ENCODE results near the gene TRMT2B.

The TRMT2B gene

DNA sequence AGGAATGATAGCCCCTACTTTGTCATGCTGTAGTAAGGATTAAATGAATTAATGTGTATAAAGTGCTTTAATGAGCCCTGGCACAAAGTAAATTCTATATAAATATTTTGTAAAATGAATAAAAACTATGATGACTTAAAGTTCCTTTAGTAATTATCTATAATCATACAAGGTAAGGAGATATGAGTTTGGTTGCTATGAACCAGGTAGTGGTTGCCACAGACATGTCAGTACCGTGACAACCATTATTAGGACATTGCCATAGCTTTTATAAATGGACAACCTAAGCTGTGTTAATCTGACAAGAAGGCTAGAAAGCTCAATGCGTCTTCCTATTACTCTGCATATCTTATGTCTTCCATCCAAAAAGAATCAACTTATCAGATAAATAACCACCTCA, 82.5 kb downstream of the TRMT2B start, which contains the start of gene ARL13A:
Gene ARL13A (plus strand): TSS at position 301 of the 400 bp plus-strand sequence. CDS start 3,982 bp downstream, outside the sequence.
- in situ Hi-C loops (cut with MboI; ENCODE audit: low pct_unique_long_range_greater_than_20kb, low sequenced_read_pairs, unreplicated experiment): no loop called here
- TF ChIP-seq, protein P1, sequence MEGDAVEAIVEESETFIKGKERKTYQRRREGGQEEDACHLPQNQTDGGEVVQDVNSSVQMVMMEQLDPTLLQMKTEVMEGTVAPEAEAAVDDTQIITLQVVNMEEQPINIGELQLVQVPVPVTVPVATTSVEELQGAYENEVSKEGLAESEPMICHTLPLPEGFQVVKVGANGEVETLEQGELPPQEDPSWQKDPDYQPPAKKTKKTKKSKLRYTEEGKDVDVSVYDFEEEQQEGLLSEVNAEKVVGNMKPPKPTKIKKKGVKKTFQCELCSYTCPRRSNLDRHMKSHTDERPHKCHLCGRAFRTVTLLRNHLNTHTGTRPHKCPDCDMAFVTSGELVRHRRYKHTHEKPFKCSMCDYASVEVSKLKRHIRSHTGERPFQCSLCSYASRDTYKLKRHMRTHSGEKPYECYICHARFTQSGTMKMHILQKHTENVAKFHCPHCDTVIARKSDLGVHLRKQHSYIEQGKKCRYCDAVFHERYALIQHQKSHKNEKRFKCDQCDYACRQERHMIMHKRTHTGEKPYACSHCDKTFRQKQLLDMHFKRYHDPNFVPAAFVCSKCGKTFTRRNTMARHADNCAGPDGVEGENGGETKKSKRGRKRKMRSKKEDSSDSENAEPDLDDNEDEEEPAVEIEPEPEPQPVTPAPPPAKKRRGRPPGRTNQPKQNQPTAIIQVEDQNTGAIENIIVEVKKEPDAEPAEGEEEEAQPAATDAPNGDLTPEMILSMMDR (IDR thresholded peaks at IDR 0.05; ENCODE audit: extremely low read depth, insufficient read depth, missing control alignments): no peak
- DNase-seq (ENCODE audit: low spot score): no peak

DNA sequence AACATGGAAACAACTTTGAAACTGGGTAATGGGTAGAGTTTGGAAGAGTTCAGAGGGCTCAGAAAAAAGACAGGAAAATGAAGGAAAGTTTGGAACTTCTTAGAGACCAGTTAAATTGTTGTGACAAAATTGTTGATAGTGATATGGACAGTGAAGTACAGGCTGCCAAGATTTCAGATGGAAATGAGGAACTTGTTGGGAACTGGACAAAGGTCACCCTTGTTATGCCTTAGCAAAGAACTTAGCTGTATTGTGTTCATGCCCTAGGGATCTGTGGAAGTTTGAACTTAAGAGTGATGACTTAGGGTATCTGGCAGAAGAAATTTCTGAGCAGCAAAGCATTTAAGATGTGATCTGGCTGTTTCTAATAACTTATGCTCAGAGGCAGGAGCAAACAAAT, 87.5 kb downstream of the TRMT2B start:
- in situ Hi-C loops (cut with MboI; ENCODE audit: low pct_unique_long_range_greater_than_20kb, low sequenced_read_pairs, unreplicated experiment): no loop called here
- no peak for DNase-seq (ENCODE audit: low spot score)
- TF ChIP-seq, protein P1 (IDR thresholded peaks at IDR 0.05; ENCODE audit: extremely low read depth, insufficient read depth, missing control alignments): no peak

DNA sequence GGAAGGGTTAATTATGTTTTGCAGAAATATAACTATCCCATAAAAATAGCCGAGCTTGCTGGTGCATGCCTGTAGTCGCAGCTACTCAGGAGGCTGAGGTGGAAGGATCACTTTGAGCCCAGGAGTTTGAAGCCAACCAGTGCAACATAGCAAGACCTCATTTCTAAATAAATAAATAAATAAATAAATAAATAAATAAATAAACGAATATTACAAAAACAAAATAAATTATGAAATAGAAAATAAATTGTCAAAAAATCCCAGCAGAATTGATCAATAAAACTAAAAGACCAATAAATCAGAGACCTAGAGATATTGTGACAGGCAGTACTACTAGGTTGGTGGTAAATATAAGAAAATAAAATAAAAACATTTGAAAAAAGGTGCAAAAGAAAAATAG, 89.1 kb downstream of the TRMT2B start:
- TF ChIP-seq, protein P1 (IDR thresholded peaks at IDR 0.05; ENCODE audit: extremely low read depth, insufficient read depth, missing control alignments): no peak
- in situ Hi-C loops (cut with MboI; ENCODE audit: low pct_unique_long_range_greater_than_20kb, low sequenced_read_pairs, unreplicated experiment): no loop called here
- no peak for DNase-seq (ENCODE audit: low spot score)
